Activated gamma-delta T cell treated with anti-CD3 and anti-CD28 coated beads, Interleukin-2, amount 50 U/mL, for 16 hours (primary cell): Measurements from ENCODE around the gene GOLGB1.
"Not testable (repeated sequence)": the region's sequence is repeated elsewhere in the genome, so short reads cannot be mapped to it uniquely, and the experiment has no call there.

Experiments
- DNase-seq: peaks from one replicate; pipeline ENCODE4 v3.0.0-alpha.2; 2020; ENCODE audit warnings: low read depth

GOLGB1 gene

DNA sequence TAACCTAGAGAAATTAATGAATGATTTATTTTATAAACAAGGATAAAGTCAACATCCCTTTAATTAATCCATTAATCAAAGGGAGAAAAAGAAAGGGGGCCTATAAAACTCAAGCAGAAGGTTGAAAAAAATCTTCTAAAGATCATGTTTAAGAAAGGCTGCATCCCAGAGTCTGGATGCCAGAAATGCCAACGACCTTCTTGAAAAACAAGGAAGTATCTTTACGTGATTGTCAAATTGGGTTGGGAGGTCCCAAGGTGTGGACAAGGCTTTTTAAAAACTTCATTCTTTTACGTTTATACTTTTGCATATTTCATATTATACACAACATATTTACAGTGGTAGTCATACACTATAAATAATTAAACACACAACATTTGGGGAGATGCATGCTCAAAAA is 1.6 kb downstream of the GOLGB1 start:
- DNase-seq, result no peak

DNA sequence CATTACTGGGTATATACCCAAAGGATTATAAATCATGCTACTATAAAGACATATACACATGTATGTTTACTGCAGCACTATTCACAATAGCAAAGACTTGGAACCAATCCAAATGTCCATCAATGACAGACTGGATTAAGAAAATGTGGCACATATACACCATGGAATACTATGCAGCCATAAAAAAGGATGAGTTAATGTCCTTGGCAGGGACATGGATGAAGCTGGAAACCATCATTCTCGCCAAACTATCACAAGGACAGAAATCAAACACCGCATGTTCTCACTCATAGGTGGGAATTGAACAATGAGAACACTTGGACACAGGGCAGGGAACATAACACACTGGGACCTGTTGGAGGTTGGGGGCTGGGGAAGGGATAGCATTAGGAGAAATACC is 6.4 kb downstream of the GOLGB1 start:
- DNase-seq, result not testable (repeated sequence)

DNA sequence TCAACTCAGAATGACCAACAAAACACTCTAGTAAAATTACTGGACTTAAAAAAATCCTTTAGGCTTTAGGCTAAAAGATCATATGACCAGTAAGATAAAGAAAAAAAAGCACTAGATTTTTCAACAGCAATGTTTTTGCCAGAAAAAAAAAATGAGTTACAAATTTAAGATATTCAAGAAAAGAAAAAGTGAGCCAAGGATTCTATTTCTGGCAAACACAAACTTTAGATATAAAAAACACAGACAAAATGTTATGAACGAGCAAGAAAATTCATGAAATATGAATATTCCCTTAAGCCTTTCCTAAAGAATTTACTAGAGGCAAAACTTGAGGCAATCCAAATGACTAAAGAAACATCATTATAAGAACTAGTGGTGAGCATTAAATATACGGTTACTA is 8.6 kb downstream of the GOLGB1 start:
- DNase-seq, result no peak

DNA sequence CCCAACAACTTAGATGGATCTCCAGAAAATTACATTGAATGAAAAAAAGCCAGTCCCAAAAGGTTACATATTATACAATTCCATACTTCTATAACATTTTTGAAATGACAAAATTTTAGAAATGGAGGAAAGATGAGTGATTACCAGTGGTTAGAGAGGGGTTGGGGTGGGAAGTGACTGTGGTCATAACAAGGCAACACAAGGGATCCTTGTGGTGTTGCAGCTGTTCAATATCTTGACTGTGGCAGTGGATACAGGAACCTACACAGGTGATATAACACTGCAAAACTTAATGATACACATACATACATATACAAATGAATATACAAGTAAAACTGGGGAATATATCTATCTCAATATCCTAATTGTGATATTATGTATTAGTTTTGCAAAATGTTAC is 9.6 kb downstream of the GOLGB1 start:
- no peak for DNase-seq

DNA sequence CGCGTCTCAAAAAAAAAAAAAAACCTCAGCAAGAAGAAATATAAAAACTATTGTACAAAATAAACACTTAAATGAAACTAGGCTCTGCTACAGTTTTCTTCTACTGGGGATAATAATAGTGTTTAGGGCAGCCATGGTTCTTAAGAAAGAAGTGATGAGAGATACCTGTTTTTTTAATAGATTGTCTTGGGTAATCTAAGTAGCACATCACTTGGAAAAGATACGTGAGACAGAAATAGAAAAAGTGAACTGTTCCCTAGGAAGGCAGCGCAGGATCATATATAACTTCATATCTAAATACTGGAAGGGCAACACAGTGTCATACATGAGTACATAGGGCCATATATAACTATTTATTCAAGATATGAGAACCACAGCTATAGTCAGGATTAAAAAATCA is 11.9 kb downstream of the GOLGB1 start:
- DNase-seq, result no peak

DNA sequence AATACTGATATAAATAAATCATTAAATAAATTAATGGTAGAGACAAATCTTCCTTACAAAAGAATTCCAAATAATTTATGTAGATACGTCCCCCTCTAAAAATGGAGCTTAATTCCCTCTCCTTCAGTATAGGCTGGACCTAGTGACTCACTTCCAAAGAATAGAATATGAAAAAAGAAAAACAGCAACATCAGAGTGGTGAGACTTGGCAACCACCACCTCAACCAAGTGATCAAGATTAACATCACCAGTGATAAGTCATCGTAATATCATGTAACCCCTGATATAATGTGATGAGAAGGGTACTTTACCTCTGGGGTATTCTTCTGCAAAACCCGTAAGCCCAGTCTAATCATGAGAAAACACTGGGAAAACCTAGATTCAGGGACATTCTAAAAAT is 13.4 kb downstream of the GOLGB1 start:
- DNase-seq, result no peak

DNA sequence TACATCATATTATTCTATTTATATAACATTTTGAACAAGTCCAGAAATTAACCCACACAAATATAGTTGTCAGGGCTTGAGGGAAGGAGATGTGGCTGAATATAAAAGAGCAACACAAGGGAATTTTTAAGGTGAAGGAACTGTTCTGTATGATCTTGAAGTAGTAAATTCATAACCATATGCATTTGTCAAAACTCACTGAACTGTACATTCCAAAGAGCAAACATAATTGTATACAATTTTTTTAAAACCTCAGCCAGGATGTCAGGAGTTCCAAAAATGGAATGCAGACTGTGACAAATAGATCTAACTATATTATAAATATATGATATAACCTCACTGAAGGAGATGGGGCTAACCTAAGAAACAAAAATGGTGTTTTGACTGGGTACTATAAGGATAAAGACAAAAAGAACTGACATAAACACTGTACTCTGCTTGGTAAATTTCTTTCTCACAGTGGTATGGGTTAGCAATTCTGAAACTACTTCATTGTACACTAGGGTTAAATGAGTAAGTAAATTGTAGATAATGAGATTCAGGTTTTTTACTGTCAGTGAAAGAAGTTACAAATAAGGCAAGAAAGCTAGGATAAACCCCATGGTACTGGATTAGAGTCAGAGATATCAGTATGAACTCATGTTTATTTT is 14.4 kb downstream of the GOLGB1 start:
- DNase-seq, result no peak

DNA sequence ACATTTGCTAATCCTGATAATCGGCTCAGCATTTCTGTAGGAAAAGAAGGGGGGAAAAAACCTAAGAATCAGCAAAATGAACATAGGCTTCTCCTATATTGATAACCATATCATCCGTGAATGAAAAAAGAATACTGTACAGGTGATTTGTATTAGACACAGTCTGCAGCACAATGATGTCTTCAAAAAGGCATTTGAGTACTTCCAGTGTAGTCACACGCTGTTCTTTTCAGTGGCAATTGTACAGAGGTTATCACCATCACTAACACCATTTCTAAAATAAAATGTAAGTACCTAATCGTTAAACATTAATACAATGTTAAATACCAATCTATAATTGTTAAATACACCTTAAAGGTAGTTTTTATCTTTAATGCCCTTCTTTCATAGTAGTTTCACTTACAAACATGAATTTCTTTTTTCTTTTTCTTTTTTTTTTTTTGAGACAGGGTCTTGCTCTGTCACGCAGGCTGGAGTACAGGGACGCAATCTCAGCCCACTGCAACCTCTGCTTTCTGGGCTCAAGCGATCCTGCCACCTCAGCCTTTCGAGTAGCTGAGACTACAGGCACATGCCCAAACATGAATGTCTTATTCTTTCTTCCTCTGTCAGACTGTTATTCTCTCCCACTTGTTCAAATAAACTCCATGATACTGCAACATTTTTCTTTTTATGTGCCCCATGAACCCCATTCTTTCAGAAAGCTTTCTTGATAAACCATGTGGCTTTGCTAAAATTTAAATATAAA is 18.4 kb downstream of the GOLGB1 start:
- DNase-seq, result no peak

DNA sequence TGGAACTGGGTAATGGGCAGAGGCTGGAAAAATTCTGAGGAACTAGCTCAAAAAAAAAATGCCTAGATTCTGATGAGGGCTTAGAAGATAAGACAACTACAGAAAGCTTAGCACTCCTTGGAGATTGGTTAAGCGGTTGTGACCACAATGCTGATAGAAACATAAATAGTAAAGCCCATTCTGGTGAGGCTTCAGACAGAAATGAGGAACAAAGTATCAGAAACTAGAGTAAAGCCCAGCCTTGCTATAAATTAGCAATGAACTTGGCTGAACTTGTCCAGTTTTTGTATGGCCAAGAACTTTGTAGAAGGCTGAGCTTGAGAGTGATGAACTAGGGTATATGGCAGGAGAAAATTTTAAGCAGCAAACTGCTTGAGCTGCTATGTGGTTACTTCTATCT is 25.4 kb downstream of the GOLGB1 start:
- no peak for DNase-seq

DNA sequence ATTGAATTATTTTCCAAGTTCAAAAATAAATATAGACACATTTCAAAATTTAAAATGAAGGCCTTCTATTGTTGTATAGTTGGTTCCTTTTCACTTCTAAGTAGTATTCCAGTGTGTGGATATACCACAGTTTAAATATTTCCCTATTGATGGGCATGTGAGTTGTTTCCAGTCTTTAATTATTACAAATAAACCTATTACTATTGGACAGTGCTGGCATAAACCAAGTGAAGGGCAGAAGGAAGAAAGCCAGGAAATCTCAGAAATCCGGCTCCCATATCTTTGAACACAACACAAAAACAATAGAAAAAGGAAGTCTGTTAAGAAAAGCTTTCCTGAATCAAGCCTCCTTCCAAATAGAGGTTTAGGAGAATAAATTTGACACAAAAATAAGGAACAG is 26.1 kb downstream of the GOLGB1 start:
- DNase-seq, result no peak

DNA sequence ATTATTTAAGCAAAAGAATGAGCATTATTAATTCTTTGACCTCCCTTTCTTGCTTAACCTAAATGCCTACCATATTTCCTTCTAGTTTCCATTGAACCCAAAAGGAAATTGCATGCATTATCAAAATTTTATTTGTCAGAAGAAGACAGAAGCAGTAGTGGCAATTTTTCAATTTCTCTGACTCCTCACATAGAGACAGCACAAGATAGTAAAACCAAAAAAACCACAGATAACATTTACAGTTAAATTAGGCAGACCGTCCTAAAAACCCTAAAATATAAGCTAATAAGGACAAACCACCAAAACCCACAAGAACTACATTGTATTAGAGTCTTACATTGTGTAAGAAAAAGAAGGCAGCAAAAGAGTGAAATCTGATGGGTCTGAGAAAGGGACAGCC is 27.1 kb downstream of the GOLGB1 start:
- DNase-seq, result no peak

DNA sequence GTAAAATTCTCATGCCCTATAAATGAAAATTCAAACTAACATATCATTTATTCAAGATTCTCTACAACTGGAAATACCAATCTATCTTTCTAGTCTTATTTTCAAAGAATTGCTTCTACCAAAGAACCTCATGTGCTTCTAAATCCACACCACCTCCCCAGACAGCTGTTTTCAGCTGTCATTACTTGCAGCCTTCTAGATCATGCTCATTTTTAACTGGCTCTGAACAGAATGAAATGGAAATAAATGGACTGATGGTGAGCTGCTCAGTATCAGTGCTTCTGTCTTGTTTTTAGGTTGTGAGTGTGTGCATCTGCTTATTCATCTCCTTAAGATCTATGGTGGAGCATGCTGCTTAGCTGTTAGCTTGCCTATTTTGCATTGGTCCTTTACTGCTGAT is 29.4 kb downstream of the GOLGB1 start:
- DNase-seq, result no peak

DNA sequence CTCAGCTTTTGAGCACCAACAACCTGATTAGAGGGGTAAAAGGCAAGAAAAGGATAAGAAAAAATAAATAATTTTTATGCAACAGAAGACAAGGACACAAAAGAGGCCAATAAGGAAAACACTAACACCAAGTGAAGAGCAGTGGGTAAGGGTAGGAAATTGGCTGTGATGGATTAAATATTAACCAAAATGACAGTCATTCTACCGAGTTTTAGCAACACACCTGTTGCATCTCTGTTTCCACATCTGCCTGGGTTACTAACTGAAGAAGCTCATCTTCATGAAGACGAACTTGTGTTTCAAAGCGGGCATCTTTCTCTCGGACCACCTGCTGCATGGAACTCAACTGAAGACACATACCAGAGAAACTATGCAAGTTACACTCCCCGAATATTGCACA is 30.1 kb downstream of the GOLGB1 start:
- no peak for DNase-seq

DNA sequence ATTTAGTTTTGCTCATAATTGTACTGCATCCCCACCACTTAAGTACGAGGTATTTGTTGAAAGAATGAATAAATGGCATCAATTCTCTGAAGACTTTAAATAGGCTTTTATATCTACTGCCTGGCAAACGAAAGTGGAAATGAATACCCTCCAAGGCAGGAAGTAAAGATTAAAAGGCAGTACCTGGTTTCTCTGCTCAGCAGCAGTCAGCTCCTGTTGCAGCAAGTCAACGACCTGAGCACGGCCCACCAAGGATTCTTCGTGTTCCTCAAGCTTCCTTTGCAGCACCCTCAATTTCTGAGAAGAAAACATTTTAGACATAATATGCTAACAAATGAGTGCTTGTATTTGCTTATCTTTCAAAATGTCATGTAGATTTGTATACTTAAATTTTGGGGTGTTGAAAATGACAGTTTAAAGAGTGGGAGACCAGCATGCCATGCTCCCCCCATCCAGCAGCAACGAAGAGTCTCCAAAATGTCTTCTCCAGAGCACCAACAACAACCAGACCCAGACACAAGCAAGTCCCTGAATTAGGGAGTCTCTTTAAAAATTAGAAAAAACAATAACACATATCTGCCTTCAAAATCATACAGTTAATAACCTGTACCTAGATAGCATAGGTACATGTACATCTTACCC is 31.2 kb downstream of the GOLGB1 start:
- DNase-seq, result no peak

DNA sequence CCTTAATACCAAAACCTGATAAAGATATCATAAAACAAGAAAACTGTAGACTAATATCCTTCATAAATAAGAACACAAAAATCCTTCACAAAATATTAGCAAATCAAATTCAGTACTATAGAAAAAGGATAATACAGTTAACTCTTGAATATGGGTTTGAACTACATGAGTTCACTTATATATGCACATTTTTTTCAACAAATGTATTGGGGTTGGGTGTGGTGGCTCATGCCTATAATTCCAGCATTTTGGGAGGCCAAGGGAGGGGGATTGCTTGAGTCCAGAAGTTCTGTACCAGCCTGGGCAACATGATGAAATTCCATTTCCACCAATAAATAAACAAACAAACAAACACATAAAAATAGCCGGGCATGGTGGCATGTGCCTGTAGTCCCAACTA is 39.2 kb downstream of the GOLGB1 start:
- no peak for DNase-seq

DNA sequence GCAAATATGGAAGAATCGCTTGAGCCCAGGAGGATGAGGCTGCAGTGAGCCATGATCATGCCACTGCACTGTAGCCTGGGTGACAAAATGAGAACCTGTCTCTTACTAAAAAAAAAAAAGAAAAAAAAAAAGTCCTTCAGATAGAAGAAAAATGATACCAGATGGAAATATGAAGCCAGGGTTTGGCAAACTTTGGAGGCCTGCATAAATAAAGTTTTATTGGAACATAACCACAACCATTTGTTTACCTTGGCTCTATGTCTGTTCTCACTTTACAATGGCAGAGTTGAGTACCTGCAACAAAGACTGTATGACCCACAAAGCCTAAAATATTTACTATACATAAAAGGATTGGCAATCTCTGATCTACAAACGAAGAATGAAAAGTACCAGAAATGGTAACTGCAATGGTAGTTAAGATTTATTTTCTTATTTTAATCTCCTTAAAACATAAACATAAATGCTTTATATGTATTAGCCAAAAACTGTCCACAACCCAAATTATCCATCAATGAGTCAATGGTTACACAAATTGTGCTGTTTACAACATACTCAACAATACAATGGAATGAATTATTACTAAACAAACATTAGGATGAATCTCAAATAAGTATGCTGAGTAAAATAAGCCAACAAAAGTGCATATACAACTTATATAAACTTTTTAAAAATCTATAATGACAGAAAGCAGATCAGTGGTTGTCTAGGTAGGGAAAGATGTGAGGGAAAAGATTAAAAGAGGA is 41.8 kb downstream of the GOLGB1 start:
- DNase-seq, result no peak

DNA sequence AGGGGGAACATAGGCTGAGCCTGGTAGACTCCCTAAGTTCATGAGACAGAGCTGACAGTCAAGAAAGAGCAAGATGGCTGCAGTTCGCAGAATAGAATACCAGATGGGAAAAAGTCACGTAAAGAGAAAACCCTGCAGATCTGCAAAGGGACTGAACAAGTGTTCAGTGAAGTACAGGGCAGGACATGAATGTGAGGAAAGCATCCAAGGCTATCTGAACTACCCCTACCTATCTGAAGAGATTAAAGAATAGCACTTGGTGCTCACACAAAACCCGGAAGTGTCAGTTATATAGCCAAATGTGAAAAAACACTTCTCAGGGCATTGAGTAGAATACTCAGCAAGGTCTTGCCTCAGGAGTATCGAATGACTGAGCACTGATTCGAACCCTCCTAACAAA is 44.0 kb downstream of the GOLGB1 start:
- DNase-seq, result no peak

DNA sequence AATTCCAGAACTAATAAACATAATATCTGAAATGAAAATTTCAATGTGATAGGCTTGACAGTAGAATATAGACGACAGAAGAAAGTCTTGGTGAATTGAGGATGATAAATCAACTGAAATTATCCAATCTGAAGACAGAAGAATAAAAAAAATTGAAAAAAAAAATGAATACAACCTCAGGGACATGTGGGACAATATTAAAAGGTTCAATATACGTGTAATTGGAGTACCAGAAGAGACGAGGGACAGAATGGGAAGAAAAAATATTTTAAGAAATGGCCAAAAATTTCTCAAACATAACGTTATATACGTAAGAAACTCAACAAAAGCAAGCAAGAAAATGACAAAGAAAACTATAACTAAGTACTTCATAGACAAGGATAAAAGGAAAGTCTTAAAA is 45.6 kb downstream of the GOLGB1 start:
- no peak for DNase-seq

DNA sequence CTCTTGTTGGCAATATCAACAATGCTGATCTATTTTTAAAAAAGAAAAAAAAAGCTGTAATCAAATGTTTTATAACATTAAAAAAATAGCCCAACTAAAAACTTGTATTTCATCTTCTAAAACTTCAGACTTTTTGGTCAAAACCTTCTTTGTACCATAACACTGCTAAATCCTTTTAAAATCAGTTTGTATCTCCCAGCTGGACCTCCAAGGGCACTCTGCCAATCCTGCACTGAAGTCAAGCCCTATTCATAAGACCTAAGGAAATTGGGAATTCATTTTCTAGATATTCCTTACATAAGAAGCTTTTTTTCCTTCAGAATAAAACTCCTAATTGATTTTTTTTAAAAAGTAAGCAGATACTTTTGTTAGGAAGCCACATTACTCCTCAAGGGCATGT is 50.6 kb downstream of the GOLGB1 start:
- no peak for DNase-seq

DNA sequence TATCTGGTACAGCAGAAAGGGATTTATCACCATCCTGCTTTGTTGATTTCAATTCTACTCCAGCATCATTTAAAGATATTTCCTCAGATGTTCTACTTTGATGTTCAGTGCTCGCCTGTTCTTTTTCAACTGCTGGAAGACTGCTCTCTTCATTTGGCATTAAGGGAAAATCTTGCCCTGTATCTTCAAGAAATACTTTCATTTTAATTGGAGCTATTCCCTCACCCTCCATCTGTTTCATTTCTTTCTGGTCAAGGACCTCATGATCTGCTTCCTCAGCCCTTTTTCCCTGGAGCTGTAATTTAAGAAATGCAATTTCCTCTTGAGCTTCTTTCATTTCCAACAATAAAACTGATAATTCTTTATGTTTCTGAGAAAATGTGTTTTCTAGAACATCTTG is 51.1 kb downstream of the GOLGB1 start:
- DNase-seq, result no peak

DNA sequence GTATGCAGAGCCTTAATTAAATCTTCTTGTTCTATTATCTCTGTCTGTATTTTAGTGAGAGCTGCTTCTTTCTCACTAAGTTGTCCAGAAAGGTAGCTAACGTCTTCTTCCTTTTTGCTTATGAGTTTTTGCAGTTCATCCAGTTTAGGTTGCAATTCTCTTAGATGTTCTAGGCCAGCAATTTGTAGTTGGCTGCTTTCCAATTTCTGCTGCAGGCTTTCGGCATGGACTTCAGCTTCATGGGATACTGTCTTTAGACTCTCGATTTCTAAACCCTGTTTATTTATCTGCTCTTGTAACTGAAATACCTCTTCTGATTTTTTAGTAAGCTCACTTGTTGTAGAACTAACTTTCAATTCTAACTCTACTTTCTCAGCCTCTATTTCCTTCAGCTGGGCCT is 53.4 kb downstream of the GOLGB1 start:
- DNase-seq, result no peak

DNA sequence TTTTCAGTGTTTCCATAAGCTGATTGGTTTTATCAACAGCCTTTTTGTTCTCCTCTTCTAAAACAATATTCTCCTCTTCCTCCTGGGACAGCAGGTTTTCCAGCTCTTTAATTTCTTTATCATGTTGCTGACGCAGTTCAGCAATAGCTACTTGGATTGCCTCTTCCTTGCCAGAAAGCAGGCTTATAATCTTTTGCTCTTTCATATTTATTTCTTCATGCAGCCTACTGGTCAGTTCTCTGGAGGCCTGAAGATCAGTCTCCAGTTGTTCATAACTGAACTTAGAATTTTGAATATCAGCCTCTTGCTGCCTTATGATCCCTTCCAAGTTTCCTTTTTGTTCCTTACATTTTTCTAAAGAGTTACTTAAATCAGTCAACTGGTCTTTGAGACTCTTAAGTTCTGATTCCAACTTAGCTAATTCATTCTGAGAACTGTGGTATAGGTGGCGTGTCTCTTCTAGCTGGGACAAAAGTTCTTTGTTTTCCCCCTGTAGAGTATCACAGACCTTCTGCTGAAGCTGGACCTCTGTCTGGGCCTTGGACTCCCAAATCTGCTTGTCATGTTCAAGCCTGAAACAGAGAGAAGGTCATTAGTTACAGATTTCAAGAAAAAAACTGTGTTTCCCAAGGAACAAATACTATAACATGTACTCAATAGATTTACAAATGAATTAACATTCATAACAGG is 57.4 kb downstream of the GOLGB1 start:
- no peak for DNase-seq
